Body of pancreas (tissue), 4 donors: Measurements from ENCODE around the gene TSPO2. TPM values are rescaled to one million over a fixed set of nuclear protein-coding genes. Genes with fewer than 3 reads are reported as not detected.

Experiments
- ATAC-seq: fragments of 150-250 bp; one replicate; pipeline ENCODE4 v1.9.1; 2016
- DNase-seq, 4 donors: peaks; one replicate each; pipeline ENCODE4 v3.0.0-alpha.2; 2019
- H3K27ac ChIP-seq, 4 donors: fragments of 200-600 bp; sonication (generic); 1 replicate in 3 of 4; 2 replicates in 1 of 4; pipeline versions ENCODE4 v1.5.1 to v1.6.1; 2016 to 2019; ENCODE audit warnings: mild to moderate bottlenecking in 1 of 4, mixed read lengths in 1 of 4, moderate library complexity in 1 of 4
- H3K27me3 ChIP-seq, 2 donors: fragments of 200-600 bp; sonication (generic); one replicate each; pipeline ENCODE4 v1.6.0; 2016; ENCODE audit warnings: mild to moderate bottlenecking in 1 of 2
- H3K36me3 ChIP-seq, 2 donors: fragments of 200-600 bp; sonication (generic); replicated peaks in 1 of 2; 2 replicates each; pipeline ENCODE4 v1.5.1; 2016; ENCODE audit warnings: low read depth in 2 of 2; ENCODE audit not compliant: insufficient read depth in 1 of 2
- H3K4me1 ChIP-seq: fragments of 200-600 bp; sonication (generic); one replicate; pipeline ENCODE4 v1.6.0; 2016
- H3K4me3 ChIP-seq, 2 donors: fragments of 200-600 bp; sonication (generic); 1 replicate in 1 of 2; 2 replicates in 1 of 2; pipeline ENCODE4 v1.5.1; 2016 to 2019
- H3K9me3 ChIP-seq, 3 donors: fragments of 200-600 bp; sonication (generic); 1 replicate in 2 of 3; 2 replicates in 1 of 3; pipeline ENCODE4 v1.5.1; 2016
- POLR2A ChIP-seq, 3 donors: fragments of 450-650 bp; IDR thresholded peaks; one replicate each; pipeline ENCODE4 v1.6.1; 2016; ENCODE audit warnings: antibody characterized with exemption in 3 of 3, mild to moderate bottlenecking in 2 of 3
- WGBS, 2 donors: methylation state at CpG; one replicate each; pipeline ENCODE4 v1.1.5; 2017; 5-methylcytosine and 5-hydroxymethylcytosine counted together
- intact Hi-C: fragments of 100-400 bp; cut with DNase I; formaldehyde crosslinking; loops from one replicate; pipeline ENCODE4 v1.15.1; 2023
- total RNA-seq, 2 donors: library from RNA; depleted of rRNA; stranded (reverse); fragments of >200 nt; gene quantifications; one replicate each; pipeline ENCODE4 v1.1.0, GENCODE V29; 2016
- TF ChIP-seq, protein P1 (sequence below), 7 experiments: fragments of 450-650 bp in 4 of 7; fragments of 200-600 bp in 3 of 7; sonication (generic) in 3 of 7; IDR thresholded peaks; one replicate each; pipeline ENCODE4 v1.5.1; 2016 to 2019; ENCODE audit warnings: antibody characterized with exemption in 7 of 7

TSPO2 gene
- total RNA-seq, 2 donors from 2014 or later = not detected

GRCh38 chr6:41049521-41049920 is 7.3 kb downstream of the TSPO2 start:
- no peaks in the 10 kb centered on the region for H3K36me3 ChIP-seq
- peaks cover 66% of the 10 kb centered on the region for H3K4me1 ChIP-seq
- H3K9me3 ChIP-seq = no peaks in the 10 kb centered on the region
- TF ChIP-seq, protein P1, sequence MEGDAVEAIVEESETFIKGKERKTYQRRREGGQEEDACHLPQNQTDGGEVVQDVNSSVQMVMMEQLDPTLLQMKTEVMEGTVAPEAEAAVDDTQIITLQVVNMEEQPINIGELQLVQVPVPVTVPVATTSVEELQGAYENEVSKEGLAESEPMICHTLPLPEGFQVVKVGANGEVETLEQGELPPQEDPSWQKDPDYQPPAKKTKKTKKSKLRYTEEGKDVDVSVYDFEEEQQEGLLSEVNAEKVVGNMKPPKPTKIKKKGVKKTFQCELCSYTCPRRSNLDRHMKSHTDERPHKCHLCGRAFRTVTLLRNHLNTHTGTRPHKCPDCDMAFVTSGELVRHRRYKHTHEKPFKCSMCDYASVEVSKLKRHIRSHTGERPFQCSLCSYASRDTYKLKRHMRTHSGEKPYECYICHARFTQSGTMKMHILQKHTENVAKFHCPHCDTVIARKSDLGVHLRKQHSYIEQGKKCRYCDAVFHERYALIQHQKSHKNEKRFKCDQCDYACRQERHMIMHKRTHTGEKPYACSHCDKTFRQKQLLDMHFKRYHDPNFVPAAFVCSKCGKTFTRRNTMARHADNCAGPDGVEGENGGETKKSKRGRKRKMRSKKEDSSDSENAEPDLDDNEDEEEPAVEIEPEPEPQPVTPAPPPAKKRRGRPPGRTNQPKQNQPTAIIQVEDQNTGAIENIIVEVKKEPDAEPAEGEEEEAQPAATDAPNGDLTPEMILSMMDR (IDR thresholded peaks at IDR 0.05) = no peak
- no peak for TF ChIP-seq POLR2A (IDR thresholded peaks at IDR 0.05)
- ATAC-seq (peak; percentile 43), DNase-seq (no peak)
- H3K4me3 ChIP-seq = no peak overlapping the region
- 50 to 88% methylated on average over 1 of the region's 1 CpG for WGBS, 2 donors
- intact Hi-C loops = no loop called here
- peak overlapping the region in 2 of 4 donors; percentile 20 to 45 for H3K27ac ChIP-seq
- H3K27me3 ChIP-seq = no peaks in the 10 kb centered on the region

DNA sequence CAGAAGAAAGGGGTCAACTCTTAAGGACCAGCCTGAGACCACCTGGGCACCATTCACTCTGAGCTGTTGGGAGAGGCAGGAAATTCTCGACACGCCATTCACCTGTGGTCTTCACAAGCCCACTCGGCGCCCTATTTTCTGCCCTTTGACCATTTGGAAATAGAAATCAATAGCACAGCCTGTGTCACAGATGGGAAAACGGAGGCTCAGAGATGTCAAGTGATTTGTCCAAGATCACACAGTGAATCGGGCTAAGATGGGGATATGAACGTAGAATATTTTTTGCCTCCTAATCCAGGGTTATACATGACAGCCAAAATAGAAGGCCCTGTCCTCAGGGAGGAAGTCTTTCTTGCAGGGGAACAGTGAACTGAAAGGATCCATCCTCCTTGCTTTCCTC is 7.7 kb downstream of the TSPO2 start:
- DNase-seq = no peak
- intact Hi-C loops = no loop called here
- TF ChIP-seq, protein P1 (IDR thresholded peaks at IDR 0.05) = no peak
- no peak for TF ChIP-seq POLR2A (IDR thresholded peaks at IDR 0.05)
- Histone ChIP-seq H3K4me1 (peaks cover 70% of the 10 kb centered on the region), H3K27me3 (no peaks in the 10 kb centered on the region), H3K9me3 (no peaks in the 10 kb centered on the region), H3K36me3 (no peaks in the 10 kb centered on the region), H3K27ac (peak overlapping the region in 2 of 4 donors; percentile 20 to 45), H3K4me3 (no peak overlapping the region)
- 82 to 93% methylated on average over 7 of the region's 7 CpGs for WGBS, 2 donors
- no peak for ATAC-seq

DNA sequence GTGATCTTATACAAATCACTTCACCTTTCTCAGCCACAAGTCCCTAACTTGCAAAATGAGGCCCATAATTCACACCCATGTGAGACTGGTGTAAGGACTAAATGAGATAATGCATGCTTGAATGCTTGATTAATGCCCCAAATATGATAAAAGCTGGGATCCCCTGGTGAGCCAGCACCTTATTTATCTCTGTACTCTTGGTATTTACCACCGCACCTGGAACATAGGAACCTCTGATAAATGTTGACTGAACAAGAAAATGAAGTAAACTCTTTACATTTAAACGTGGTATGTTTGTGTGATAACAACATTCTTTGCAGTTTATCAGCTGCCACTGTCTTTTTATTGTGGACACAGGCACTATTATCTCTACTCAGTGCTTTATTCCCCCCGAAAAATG is 8.3 kb downstream of the TSPO2 start:
- Histone ChIP-seq H3K4me1 (peaks cover 71% of the 10 kb centered on the region), H3K36me3 (no peaks in the 10 kb centered on the region), H3K27me3 (no peaks in the 10 kb centered on the region), H3K9me3 (no peaks in the 10 kb centered on the region), H3K27ac (peak overlapping the region in 1 of 4 donors; percentile 8), H3K4me3 (no peak overlapping the region)
- DNase-seq (no peak), ATAC-seq (no peak)
- intact Hi-C loops = no loop called here
- TF ChIP-seq, protein P1 (IDR thresholded peaks at IDR 0.05) = no peak
- no peak for TF ChIP-seq POLR2A (IDR thresholded peaks at IDR 0.05)
- 17 to 20% methylated on average over 3 of the region's 3 CpGs for whole genome bisulfite sequencing, 2 donors

- no peaks in the 10 kb centered on the region for H3K36me3 ChIP-seq
- peaks cover 70% of the 10 kb centered on the region for H3K4me1 ChIP-seq
- DNase-seq (no peak), ATAC-seq (no peak)
- intact Hi-C loops = no loop called here
- H3K4me3 ChIP-seq = no peak overlapping the region
- no peak for TF ChIP-seq POLR2A (IDR thresholded peaks at IDR 0.05)
- TF ChIP-seq, protein P1 (IDR thresholded peaks at IDR 0.05) = no peak
- peak overlapping the region in 3 of 4 donors; percentile 84 to 87 (median 84) for H3K27ac ChIP-seq
- H3K9me3 ChIP-seq = no peaks in the 10 kb centered on the region
- H3K27me3 ChIP-seq = no peaks in the 10 kb centered on the region
- WGBS, 2 donors = 58 to 84% methylated on average over 5 of the region's 5 CpGs
Measured at GRCh38 chr6:41051873-41052272, 9.6 kb downstream of the TSPO2 start.

GRCh38 chr6:41053041-41053440 is 10.8 kb downstream of the TSPO2 start, which contains the start of gene APOBEC2:
APOBEC2 (plus strand) TSS chr6:41053202; CDS start chr6:41053348, 146 bp downstream.
- Histone ChIP-seq H3K27me3 (no peaks in the 10 kb centered on the region), H3K36me3 (no peaks in the 10 kb centered on the region), H3K4me1 (peaks cover 77% of the 10 kb centered on the region), H3K9me3 (no peaks in the 10 kb centered on the region), H3K27ac (peak within 1 kb of the TSS; percentile 40 to 87 (median 84)), H3K4me3 (no peak within 1 kb of the TSS)
- peak; percentile 78 for ATAC-seq
- WGBS, 2 donors = 21 to 30% methylated on average over 4 to 5 of the region's 5 CpGs
- intact Hi-C loops = no loop called here
- TF ChIP-seq POLR2A (IDR thresholded peaks at IDR 0.05) = peak in 2 of 3 donors; percentile 41 to 59
- TF ChIP-seq, protein P1 (IDR thresholded peaks at IDR 0.05) = no peak
- peak; percentile 68 to 84 (median 77) for DNase-seq
